IgD-negative memory B cell (primary cell): Measurements from ENCODE around the gene SLC35F3. TPM values are rescaled to one million over a fixed set of nuclear protein-coding genes. Genes with fewer than 3 reads are reported as not detected.
"Not testable (repeated sequence)": the region's sequence is repeated elsewhere in the genome, so short reads cannot be mapped to it uniquely, and the experiment has no call there.

ENCODE experiments used
- H3K27ac Mint-ChIP-seq, 3 donors: one replicate each; pipeline ENCODE4 v1.8.0; 2020 to 2022; ENCODE audit warnings: mild to moderate bottlenecking in 3 of 3, mixed read lengths in 3 of 3, moderate library complexity in 1 of 3
- H3K27me3 Mint-ChIP-seq: one replicate; pipeline ENCODE4 v1.8.0; 2021; ENCODE audit warnings: mixed read lengths
- H3K36me3 Mint-ChIP-seq: one replicate; pipeline ENCODE4 v1.8.0; 2020; ENCODE audit warnings: mild to moderate bottlenecking, mixed read lengths
- H3K4me1 Mint-ChIP-seq, 3 donors: one replicate each; pipeline ENCODE4 v1.8.0; 2020 to 2022; ENCODE audit warnings: mixed read lengths in 3 of 3, mild to moderate bottlenecking in 1 of 3
- H3K4me3 Mint-ChIP-seq, 4 donors: one replicate each; pipeline ENCODE4 v1.8.0; 2020 to 2022; ENCODE audit warnings: mild to moderate bottlenecking in 4 of 4, mixed read lengths in 4 of 4, moderate library complexity in 3 of 4
- H3K9me3 Mint-ChIP-seq, 3 donors: one replicate each; pipeline ENCODE4 v1.8.0; 2020 to 2021; ENCODE audit warnings: mixed read lengths in 3 of 3, mild to moderate bottlenecking in 1 of 3
- polyA plus RNA-seq: library from polyadenylated mRNA; unstranded; fragments of 300-500 nt; fragmentation: Illumina TruSeq; gene quantifications from one replicate; pipeline ENCODE4 v1.2.3, GENCODE V29; 2021

Gene SLC35F3
- polyA plus RNA-seq, 1 donor from 2014 or later = not detected

DNA sequence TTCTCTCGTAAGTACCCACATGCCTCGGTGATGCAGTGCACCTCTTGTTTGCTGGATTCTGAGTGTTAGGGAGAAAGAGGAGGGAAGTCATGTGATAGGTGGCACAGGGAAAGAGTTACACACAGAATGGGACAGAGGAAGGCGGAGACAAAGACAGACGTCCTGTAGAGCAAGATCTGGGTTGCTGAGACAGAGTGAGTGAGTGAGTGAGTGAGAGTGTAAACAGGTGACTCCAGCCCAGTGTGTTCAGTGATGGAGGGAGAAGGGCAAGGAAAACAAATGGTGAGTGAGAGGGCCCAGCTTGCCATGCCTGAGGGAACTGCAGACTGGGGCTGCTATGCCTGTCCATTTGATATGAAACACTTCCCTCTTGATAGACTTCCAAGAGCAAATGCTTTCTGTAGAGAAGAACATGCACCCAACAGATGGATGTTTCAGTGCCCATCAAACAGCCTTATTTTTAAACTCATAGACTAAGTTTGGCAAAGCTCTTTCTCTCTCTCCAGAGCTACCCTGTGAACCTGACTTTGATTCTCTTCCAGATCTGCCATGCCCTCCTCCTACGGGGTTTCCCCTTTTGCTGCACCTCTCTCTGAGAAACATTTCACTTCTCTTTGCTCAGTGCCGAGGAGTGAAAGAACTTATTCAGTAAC lies 258.9 kb downstream of the SLC35F3 start:
- Mint-ChIP-seq H3K4me3 (no peak overlapping the region), H3K9me3 (peaks cover 0 to 1% (median 0%) of the 10 kb centered on the region in 3 donors), H3K27ac (no peak overlapping the region), H3K27me3 (peaks cover 8% of the 10 kb centered on the region), H3K4me1 (no peaks in the 10 kb centered on the region), H3K36me3 (peaks cover 2% of the 10 kb centered on the region)

DNA sequence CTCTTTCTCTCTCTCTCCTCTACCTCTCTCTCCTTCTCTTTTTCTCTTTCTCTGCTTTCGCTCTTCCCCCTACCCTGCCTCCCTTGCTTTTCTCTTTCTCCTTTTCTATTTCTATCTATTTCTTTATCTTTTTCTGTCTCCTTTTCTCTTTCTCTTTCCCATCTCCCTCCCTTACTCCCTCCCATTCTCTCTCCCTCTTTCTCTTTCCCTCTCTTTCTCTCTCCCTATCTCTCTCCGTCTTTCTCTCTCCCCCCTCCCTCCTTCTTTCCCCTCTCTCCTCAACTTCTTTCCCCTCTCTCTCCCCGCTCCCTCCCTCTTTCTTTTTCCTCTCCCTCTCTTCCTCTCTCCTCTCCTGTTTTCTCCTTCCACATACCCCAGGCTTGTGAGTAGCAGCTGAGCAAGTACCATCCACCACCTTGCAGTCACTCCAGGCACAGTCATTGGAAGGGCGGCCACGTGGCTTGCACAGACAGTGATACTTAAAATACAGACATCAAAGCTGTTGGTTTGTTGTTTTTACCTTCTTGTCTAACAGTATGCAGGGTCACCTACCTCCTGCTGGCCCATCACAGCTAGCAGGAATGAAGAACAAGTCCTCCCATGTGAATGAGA lies 259.7 kb downstream of the SLC35F3 start:
- Mint-ChIP-seq H3K4me3 (no peak overlapping the region), H3K4me1 (no peaks in the 10 kb centered on the region), H3K36me3 (peaks cover 2% of the 10 kb centered on the region), H3K27me3 (peaks cover 6% of the 10 kb centered on the region), H3K27ac (no peak overlapping the region), H3K9me3 (peaks cover 0 to 1% (median 0%) of the 10 kb centered on the region in 3 donors)

DNA sequence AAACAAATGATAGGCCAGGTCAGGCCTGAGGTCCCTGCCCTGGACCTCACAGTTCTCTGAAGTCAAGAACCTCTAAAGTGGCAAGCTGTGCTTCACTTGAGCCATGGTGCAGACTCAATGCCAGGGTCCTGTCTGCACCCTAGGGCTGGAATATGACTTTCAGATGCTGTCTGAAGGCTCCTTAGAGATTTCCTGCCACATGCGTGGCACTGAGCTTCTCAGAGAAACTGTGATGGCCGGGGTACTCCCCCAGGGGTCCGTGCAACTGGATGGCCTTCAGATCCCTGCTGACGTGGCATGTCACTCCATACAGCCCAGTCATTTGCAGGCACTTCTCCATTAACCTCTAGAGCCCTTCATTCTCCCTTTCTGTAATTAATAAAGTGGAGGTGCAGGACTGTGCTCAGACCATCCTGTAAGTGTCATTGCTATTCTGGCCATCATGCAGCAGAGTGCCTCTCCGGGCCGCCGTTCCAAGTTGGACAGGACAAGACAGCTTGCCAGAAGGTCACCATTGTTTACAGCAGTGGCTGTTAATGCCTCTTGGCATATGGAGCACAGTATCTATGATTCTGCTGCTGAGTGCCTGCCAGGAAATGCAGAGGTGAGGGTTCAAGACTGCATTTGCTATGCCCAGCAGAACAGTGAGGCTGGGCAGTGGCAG lies 263.7 kb downstream of the SLC35F3 start:
- Mint-ChIP-seq H3K27ac (peak overlapping the region in 1 of 3 donors; percentile 46), H3K36me3 (no peaks in the 10 kb centered on the region), H3K4me1 (no peaks in the 10 kb centered on the region), H3K9me3 (peaks cover 0 to 1% (median 0%) of the 10 kb centered on the region in 3 donors), H3K27me3 (peaks cover 18% of the 10 kb centered on the region), H3K4me3 (no peak overlapping the region)

DNA sequence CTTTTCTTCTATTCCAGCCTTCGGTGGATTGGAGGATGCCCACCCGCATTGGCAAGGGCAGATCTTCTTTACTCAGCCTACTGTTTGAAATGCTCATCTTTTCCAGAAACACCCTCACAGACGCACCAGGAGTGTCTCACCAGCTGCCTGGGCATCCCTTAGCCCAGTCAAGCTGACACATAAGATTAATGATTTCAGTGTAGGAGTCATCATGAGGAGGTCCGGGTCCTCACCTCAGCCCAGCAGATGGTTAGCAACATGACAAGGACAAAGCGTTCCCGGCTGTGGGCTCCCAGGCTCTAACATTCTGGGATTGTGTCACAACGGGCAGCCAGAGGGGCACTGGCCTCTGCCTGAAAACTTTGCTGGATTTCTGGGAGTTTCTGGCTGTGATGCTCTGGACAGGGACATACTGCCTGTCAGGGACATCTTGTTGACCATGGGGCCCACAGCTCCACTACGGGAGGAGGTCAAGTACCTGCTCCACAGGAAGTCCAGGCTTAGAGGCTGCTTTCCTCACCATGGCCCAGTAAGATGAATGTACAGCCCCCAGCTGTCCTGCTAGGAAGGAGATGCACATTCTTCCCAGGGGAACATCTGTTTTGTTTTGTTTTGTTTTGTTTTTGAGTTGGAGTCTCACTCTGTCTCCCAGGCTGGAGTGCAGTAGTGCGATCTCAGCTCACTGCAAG lies 264.8 kb downstream of the SLC35F3 start:
- H3K9me3 Mint-ChIP-seq = peaks cover 0 to 2% (median 0%) of the 10 kb centered on the region in 3 donors
- no peak overlapping the region for H3K4me3 Mint-ChIP-seq
- no peaks in the 10 kb centered on the region for H3K36me3 Mint-ChIP-seq
- no peak overlapping the region for H3K27ac Mint-ChIP-seq
- no peaks in the 10 kb centered on the region for H3K4me1 Mint-ChIP-seq
- H3K27me3 Mint-ChIP-seq = peaks cover 18% of the 10 kb centered on the region

DNA sequence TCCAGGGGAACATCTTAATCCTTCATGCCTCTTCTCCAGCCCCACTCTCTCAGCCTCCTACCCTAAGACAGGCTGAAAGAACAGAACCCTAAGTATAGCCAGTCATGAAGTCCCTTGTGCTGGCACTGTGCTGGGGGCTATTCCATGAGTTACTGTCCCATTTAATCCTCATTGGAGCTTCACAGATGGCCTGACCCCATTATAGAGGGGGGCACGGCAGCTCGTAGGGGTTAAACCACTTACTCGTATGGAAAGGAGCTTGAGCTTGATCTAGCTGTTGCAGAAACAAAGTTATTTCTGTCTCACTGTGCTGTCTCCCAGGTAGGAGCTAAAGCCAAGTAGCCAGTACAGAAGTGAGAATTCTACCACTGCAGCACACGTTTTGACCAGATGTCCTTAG lies 265.6 kb downstream of the SLC35F3 start:
- H3K27me3 Mint-ChIP-seq = peaks cover 20% of the 10 kb centered on the region
- H3K4me3 Mint-ChIP-seq = no peak overlapping the region
- no peak overlapping the region for H3K27ac Mint-ChIP-seq
- H3K4me1 Mint-ChIP-seq = no peaks in the 10 kb centered on the region
- H3K36me3 Mint-ChIP-seq = no peaks in the 10 kb centered on the region
- peaks cover 0 to 5% (median 0%) of the 10 kb centered on the region in 3 donors for H3K9me3 Mint-ChIP-seq

DNA sequence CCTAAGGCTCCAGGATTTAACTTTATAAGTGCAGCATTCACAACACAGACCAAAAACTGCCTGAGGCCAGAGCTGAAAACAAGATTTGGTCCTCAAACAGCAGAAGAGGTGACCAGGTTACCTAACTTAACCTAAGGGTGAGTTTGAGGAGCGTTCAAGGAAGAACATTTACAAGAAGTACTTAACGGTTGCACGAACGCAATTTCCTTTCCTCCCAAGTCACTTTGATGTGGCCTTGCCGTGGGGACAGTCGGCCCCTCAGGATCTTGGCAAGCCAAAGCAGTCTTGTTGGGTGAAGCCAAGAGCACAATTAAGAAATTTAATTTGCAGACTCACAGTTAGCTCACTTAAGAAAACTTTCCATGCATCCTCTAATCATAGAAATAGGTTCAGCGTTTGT lies 266.1 kb downstream of the SLC35F3 start:
- H3K4me1 Mint-ChIP-seq = no peaks in the 10 kb centered on the region
- H3K9me3 Mint-ChIP-seq = peaks cover 0 to 5% (median 0%) of the 10 kb centered on the region in 3 donors
- H3K27me3 Mint-ChIP-seq = peaks cover 22% of the 10 kb centered on the region
- H3K36me3 Mint-ChIP-seq = no peaks in the 10 kb centered on the region
- H3K27ac Mint-ChIP-seq = no peak overlapping the region
- no peak overlapping the region for H3K4me3 Mint-ChIP-seq

DNA sequence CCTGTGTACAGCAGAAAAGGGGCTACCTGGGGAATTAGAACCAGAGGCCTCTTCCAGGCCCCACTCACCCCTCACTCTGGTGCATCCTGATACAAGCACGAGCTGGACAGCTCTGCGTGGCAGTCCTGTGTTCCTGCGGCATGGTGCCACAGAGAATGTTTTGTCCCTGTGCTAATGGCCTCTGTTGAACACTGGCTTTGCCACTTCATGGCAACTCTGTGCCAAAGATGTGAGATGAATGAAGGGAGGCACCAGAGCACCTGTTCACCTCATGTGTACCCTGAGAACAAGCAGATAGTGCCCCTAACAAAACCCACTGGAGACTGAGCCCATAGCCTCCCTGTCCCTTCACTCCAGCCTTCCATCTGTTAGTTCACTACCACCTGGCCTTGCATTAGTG lies 269.5 kb downstream of the SLC35F3 start:
- Mint-ChIP-seq H3K4me1 (no peaks in the 10 kb centered on the region), H3K36me3 (no peaks in the 10 kb centered on the region), H3K27me3 (peaks cover 23% of the 10 kb centered on the region), H3K27ac (no peak overlapping the region), H3K4me3 (no peak overlapping the region), H3K9me3 (peaks cover 0 to 8% (median 5%) of the 10 kb centered on the region in 3 donors)

DNA sequence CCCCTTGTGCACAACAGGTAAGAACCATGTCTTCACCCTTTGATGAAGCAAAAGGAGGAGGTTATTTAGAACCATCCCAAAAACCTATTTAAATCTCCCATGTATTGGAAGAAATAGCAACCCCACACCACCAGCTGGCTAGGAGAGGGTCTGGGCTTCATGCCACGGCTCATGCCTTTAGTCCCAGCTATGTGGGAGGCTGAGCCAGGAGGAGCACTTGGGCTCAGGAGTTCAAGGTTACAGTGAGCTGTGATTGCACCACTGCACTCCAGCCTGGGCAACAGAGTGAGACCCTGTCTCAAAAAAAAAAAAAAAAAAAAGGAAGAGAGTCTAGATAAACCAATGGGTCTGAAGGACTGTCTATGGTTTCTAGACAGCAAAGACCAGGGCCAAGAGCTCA lies 270.9 kb downstream of the SLC35F3 start:
- no peak overlapping the region for H3K27ac Mint-ChIP-seq
- H3K4me3 Mint-ChIP-seq = no peak overlapping the region
- no peaks in the 10 kb centered on the region for H3K36me3 Mint-ChIP-seq
- peaks cover 17% of the 10 kb centered on the region for H3K27me3 Mint-ChIP-seq
- H3K4me1 Mint-ChIP-seq = no peaks in the 10 kb centered on the region
- H3K9me3 Mint-ChIP-seq = peaks cover 0 to 8% (median 5%) of the 10 kb centered on the region in 3 donors

DNA sequence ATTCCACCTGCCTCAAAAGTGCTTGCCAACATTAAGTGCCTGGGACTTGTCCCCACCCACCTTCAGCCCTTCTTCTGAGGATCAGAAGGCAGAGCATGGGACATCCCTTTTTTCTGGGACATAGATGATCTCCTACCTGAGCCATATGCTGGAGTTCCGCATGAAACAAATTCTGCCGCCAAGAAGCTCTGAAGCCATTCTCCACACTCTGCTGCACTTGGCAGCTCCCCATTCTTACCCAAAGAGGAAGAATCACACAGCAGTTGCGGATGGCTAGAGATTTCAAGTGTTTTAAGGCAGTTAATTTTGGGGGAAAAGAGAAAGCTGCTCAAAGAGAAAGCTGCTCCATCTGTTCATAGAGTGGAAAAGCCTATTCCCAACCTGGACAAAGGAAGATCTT lies 271.5 kb downstream of the SLC35F3 start:
- H3K27ac Mint-ChIP-seq = no peak overlapping the region
- H3K36me3 Mint-ChIP-seq = no peaks in the 10 kb centered on the region
- no peaks in the 10 kb centered on the region for H3K4me1 Mint-ChIP-seq
- no peak overlapping the region for H3K4me3 Mint-ChIP-seq
- H3K27me3 Mint-ChIP-seq = peaks cover 15% of the 10 kb centered on the region
- H3K9me3 Mint-ChIP-seq = peaks cover 0 to 8% (median 5%) of the 10 kb centered on the region in 3 donors

DNA sequence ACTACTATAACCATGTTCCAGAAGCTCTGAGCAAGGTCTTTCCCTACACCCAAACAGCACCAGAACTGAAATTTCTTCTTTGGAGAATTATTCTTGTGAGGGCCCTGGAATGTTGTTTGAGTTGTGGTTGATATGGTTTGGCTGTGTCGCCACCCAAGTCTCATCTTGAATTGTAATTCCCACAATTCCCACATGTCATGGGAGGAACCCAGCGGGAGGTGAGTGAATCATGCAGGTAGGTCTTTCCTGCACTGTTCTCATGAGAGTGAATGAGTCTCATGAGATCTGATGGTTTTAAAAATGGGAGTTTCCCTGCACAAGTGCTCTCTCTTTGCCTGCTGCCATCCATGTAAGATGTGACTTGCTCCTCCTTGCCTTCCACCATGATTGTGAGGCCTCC lies 272.4 kb downstream of the SLC35F3 start:
- not testable (repeated sequence) for H3K4me1 Mint-ChIP-seq

DNA sequence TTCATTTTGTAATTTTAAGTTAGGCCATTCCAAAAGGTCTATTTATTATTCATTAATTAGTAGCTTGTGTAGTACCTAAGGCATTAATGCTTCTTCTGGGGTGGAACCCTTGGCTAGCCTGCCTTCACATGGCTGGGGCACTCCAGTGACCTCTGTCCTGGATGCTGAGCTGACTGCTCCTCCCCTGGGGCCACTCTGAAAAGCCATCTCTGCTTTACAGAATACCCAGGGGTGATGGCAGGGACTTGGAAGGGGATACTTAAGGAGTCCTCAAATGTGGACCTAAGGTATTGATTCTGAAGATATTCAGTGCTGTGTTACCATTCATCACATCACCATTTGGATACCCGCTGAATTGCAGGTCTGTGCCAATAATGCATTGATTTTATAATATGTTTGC lies 281.0 kb downstream of the SLC35F3 start:
- no peak overlapping the region for H3K27ac Mint-ChIP-seq

More for the DNA sequence above, 272.4 kb downstream of the SLC35F3 start:
- not testable (repeated sequence) for H3K9me3 Mint-ChIP-seq, H3K4me3 Mint-ChIP-seq, H3K36me3 Mint-ChIP-seq, H3K27ac Mint-ChIP-seq
- H3K27me3 Mint-ChIP-seq = peaks cover 15% of the 10 kb centered on the region

DNA sequence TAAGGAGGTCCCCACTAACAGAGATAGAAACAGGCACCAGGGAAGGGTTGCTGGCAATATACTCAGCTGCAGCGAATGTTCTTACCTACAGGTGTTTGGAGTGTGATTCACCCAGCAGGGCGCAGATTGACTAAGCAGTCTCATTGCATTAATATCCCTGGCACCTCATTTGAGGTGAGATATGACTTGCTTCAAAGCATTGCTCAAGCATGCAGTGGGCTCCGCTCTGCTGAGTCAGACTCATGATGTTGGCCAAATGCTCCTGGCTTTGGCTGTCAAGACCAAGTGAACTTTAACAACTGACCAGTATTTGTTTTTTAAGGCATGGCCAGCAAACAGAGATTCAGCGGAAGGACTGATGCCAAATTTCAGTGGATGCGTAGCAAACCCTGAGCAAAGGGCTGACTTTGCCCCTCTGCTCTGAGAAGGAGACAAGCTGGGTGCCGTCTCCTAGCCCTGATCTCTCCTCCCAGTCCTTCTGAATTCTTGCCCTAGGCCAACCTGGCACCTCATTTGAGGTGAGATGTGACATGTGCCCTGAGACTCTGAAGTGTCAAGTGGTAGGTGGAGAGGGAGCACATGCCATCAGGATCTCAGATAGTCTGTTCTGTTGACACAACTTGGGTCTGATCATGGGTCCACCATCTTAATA lies 281.7 kb downstream of the SLC35F3 start:
- Mint-ChIP-seq H3K4me1 (no peaks in the 10 kb centered on the region), H3K27ac (no peak overlapping the region), H3K36me3 (peaks cover 2% of the 10 kb centered on the region), H3K27me3 (peaks cover 30% of the 10 kb centered on the region), H3K9me3 (peaks cover under 1 to 14% (median 6%) of the 10 kb centered on the region in 3 donors), H3K4me3 (no peak overlapping the region)

More for the DNA sequence above, 281.0 kb downstream of the SLC35F3 start:
- Mint-ChIP-seq H3K4me3 (no peak overlapping the region), H3K27me3 (peaks cover 28% of the 10 kb centered on the region), H3K36me3 (peaks cover 2% of the 10 kb centered on the region), H3K4me1 (no peaks in the 10 kb centered on the region), H3K9me3 (peaks cover 0 to 10% (median 4%) of the 10 kb centered on the region in 3 donors)

DNA sequence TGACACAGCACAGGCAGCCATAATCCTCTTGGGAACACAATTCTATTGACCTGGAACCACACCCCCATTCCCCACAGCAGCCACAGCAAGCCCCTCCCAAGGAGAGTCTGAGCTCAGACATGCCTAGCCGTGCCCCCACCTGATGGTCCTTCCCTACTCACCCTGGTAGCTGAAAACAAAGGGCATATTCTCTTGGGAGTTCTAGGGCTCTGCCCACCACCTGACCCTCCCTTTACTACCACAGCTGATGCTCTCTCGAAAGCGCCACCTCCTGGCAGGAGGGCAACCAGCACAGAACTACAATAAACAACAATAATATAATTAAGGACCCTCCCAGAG lies 283.9 kb downstream of the SLC35F3 start:
- H3K27me3 Mint-ChIP-seq = peaks cover 33% of the 10 kb centered on the region

DNA sequence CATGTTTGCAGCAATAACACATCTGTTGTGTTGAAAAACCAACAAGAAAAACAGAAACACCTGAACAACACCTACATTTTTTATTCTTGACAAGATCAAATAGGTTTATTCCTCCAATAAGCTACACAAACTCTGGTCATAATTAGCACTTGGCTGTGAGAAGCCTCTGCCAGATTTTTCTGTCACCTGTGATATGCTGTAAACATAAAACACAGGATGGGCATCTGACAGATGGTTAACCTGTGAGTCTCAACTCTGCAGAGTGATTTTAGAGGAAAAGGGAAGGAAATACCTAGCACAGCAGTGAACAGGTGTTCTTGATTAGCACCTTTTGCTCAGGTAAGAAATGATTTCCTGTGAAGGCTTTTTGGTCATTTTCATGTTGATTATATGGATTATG lies 293.4 kb downstream of the SLC35F3 start:
- peaks cover 0 to 8% (median 4%) of the 10 kb centered on the region in 3 donors for H3K9me3 Mint-ChIP-seq
- H3K27me3 Mint-ChIP-seq = peaks cover 2% of the 10 kb centered on the region
- H3K4me1 Mint-ChIP-seq = no peaks in the 10 kb centered on the region
- H3K4me3 Mint-ChIP-seq = no peak overlapping the region
- no peaks in the 10 kb centered on the region for H3K36me3 Mint-ChIP-seq
- H3K27ac Mint-ChIP-seq = peak overlapping the region in 1 of 3 donors; percentile 29

More for the DNA sequence above, 283.9 kb downstream of the SLC35F3 start:
- Mint-ChIP-seq H3K9me3 (peaks cover 3 to 27% (median 6%) of the 10 kb centered on the region in 3 donors), H3K36me3 (peaks cover 2% of the 10 kb centered on the region), H3K4me3 (no peak overlapping the region), H3K27ac (no peak overlapping the region), H3K4me1 (no peaks in the 10 kb centered on the region)
